IPS-20b (cell line): ENCODE measurements around the gene MAPK7.

Source experiments
- H3K27ac ChIP-seq: one replicate; pipeline ENCODE4 v1.5.1; 2013; ENCODE audit warnings: low read length
- H3K27me3 ChIP-seq: 2 replicates; pipeline ENCODE4 v1.6.1; 2013; ENCODE audit warnings: mild to moderate bottlenecking, low read length, inconsistent platforms; ENCODE audit not compliant: insufficient read depth
- H3K36me3 ChIP-seq: 2 replicates; pipeline ENCODE4 v1.6.1; 2013; ENCODE audit warnings: low read depth, mild to moderate bottlenecking, inconsistent platforms, low read length, moderate library complexity; ENCODE audit not compliant: insufficient read depth
- H3K4me1 ChIP-seq: 2 replicates; pipeline ENCODE4 v1.6.1; 2013; ENCODE audit warnings: mild to moderate bottlenecking, control low read depth, inconsistent platforms, low read length, moderate library complexity; ENCODE audit not compliant: insufficient read depth
- H3K4me3 ChIP-seq: 2 replicates; pipeline ENCODE4 v1.5.1; 2013; ENCODE audit warnings: mild to moderate bottlenecking, low read length, inconsistent platforms
- H3K9ac ChIP-seq: 2 replicates; pipeline ENCODE4 v1.6.1; 2013; ENCODE audit warnings: low read depth, mild to moderate bottlenecking, inconsistent platforms, low read length, moderate library complexity
- H3K9me3 ChIP-seq: 2 replicates; pipeline ENCODE4 v1.6.1; 2013; ENCODE audit warnings: mild to moderate bottlenecking, low read depth, low read length, inconsistent platforms; ENCODE audit not compliant: insufficient read depth

Gene MAPK7

GRCh38 chr17:19398301-19399181, 20.2 kb downstream of the MAPK7 start:
- no peak overlapping the region; the same call in 1 of the 2 replicates for H3K9ac ChIP-seq
- H3K9me3 ChIP-seq, result no peaks in the 10 kb centered on the region
- H3K4me3 ChIP-seq, result no peak overlapping the region
- no peak overlapping the region for H3K27ac ChIP-seq
- H3K4me1 ChIP-seq, result peaks cover 10% of the 10 kb centered on the region
- H3K36me3 ChIP-seq, result no peaks in the 10 kb centered on the region
- H3K27me3 ChIP-seq, result no peaks in the 10 kb centered on the region

GRCh38 chr17:19399750-19400450, 21.6 kb downstream of the MAPK7 start:
- H3K27me3 ChIP-seq, result no peaks in the 10 kb centered on the region
- no peaks in the 10 kb centered on the region for H3K36me3 ChIP-seq
- no peak overlapping the region for H3K9ac ChIP-seq
- H3K4me3 ChIP-seq, result no peak overlapping the region
- no peak overlapping the region for H3K27ac ChIP-seq
- H3K9me3 ChIP-seq, result no peaks in the 10 kb centered on the region
- peaks cover 10% of the 10 kb centered on the region for H3K4me1 ChIP-seq

- no peak overlapping the region for H3K27ac ChIP-seq
- no peak overlapping the region for H3K9ac ChIP-seq
- no peaks in the 10 kb centered on the region for H3K36me3 ChIP-seq
- H3K9me3 ChIP-seq, result no peaks in the 10 kb centered on the region
- H3K4me3 ChIP-seq, result no peak overlapping the region
- H3K27me3 ChIP-seq, result no peaks in the 10 kb centered on the region
- peaks cover 10% of the 10 kb centered on the region for H3K4me1 ChIP-seq
These were observed 23.2 kb downstream of the MAPK7 start for GRCh38 chr17:19401321-19402010.

DNA sequence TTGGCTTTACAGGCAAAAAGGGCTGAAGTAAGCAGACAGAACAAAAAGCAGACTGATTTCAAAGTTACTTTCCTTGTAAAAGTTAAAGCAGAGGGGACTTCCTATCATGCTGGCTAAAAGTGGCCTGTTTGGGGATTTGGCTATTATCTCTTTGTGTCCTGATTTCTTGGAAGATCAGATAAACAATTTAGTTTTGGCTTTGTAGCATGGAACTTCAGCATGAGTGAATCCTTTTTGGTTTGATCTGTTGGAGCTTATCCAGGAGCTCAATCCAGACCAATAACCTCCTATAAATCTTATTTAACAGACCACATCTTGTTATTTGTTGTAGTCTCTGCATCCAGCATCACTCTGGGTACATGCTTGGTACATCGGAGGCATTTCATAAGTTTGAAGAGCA, 23.9 kb downstream of the MAPK7 start:
- Histone ChIP-seq H3K4me3 (no peak overlapping the region), H3K9ac (no peak overlapping the region), H3K4me1 (peaks cover 10% of the 10 kb centered on the region), H3K36me3 (no peaks in the 10 kb centered on the region), H3K9me3 (no peaks in the 10 kb centered on the region), H3K27me3 (no peaks in the 10 kb centered on the region), H3K27ac (no peak overlapping the region)

GRCh38 chr17:19403021-19403420, 24.7 kb downstream of the MAPK7 start:
- Histone ChIP-seq H3K27ac (no peak overlapping the region), H3K9me3 (no peaks in the 10 kb centered on the region), H3K4me1 (peaks cover 6% of the 10 kb centered on the region), H3K27me3 (no peaks in the 10 kb centered on the region), H3K9ac (no peak overlapping the region), H3K4me3 (no peak overlapping the region), H3K36me3 (no peaks in the 10 kb centered on the region)

GRCh38 chr17:19404264-19404663, 26.0 kb downstream of the MAPK7 start:
- no peaks in the 10 kb centered on the region for H3K9me3 ChIP-seq
- no peak overlapping the region for H3K4me3 ChIP-seq
- no peaks in the 10 kb centered on the region for H3K4me1 ChIP-seq
- no peaks in the 10 kb centered on the region for H3K27me3 ChIP-seq
- H3K9ac ChIP-seq, result no peak overlapping the region
- no peaks in the 10 kb centered on the region for H3K36me3 ChIP-seq
- H3K27ac ChIP-seq, result no peak overlapping the region

- 0 out of 2 replicates have a peak, but pooled peaks cover under 1% of the 10 kb centered on the region for H3K27me3 ChIP-seq
- no peaks in the 10 kb centered on the region for H3K36me3 ChIP-seq
- H3K27ac ChIP-seq, result no peak overlapping the region
- H3K4me3 ChIP-seq, result no peak overlapping the region
- no peaks in the 10 kb centered on the region for H3K4me1 ChIP-seq
- H3K9ac ChIP-seq, result no peak overlapping the region
- H3K9me3 ChIP-seq, result no peaks in the 10 kb centered on the region
These were observed 26.8 kb downstream of the MAPK7 start for GRCh38 chr17:19405114-19405513.

- H3K9ac ChIP-seq, result no peak overlapping the region
- H3K27me3 ChIP-seq, result peaks cover 4% of the 10 kb centered on the region; the same call in 1 of the 2 replicates
- H3K36me3 ChIP-seq, result no peaks in the 10 kb centered on the region
- peaks cover 4% of the 10 kb centered on the region; the same call in 1 of the 2 replicates for H3K4me1 ChIP-seq
- H3K9me3 ChIP-seq, result no peaks in the 10 kb centered on the region
- H3K4me3 ChIP-seq, result no peak overlapping the region
- H3K27ac ChIP-seq, result no peak overlapping the region
These were observed 29.5 kb downstream of the MAPK7 start for GRCh38 chr17:19407601-19408345.

DNA sequence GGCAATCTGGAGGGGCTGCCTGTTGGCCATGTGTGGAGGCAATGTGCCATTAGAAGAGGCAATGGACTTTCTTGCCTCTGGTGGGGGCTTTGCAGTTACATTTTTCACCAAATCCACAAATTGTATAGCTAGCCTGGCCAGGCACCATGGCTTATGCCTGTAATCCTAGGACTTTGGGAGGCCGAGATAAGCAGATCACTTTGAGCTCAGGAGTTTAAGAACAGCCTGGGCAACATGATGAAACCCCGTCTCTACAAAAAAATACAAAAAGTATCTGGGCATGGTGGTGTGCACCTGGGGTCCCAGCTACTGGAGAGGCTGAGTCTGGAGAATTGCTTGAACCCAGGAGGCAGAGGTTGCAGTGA, 30.0 kb downstream of the MAPK7 start:
- H3K9me3 ChIP-seq, result no peaks in the 10 kb centered on the region

GRCh38 chr17:19409066-19409465, 30.8 kb downstream of the MAPK7 start:
- H3K9ac ChIP-seq, result no peak overlapping the region
- no peak overlapping the region for H3K4me3 ChIP-seq
- no peaks in the 10 kb centered on the region for H3K36me3 ChIP-seq
- H3K27ac ChIP-seq, result no peak overlapping the region
- no peaks in the 10 kb centered on the region for H3K9me3 ChIP-seq
- peaks cover 4% of the 10 kb centered on the region; the same call in 1 of the 2 replicates for H3K27me3 ChIP-seq
- peaks cover 4% of the 10 kb centered on the region; the same call in 1 of the 2 replicates for H3K4me1 ChIP-seq

More for the DNA sequence above, 30.0 kb downstream of the MAPK7 start:
- Histone ChIP-seq H3K36me3 (no peaks in the 10 kb centered on the region), H3K4me1 (peaks cover 4% of the 10 kb centered on the region; the same call in 1 of the 2 replicates), H3K9ac (no peak overlapping the region), H3K27me3 (peaks cover 4% of the 10 kb centered on the region; the same call in 1 of the 2 replicates), H3K4me3 (no peak overlapping the region), H3K27ac (no peak overlapping the region)

GRCh38 chr17:19409509-19409908, 31.2 kb downstream of the MAPK7 start:
- H3K4me1 ChIP-seq, result peaks cover 4% of the 10 kb centered on the region; the same call in 1 of the 2 replicates
- H3K27me3 ChIP-seq, result peaks cover 4% of the 10 kb centered on the region; the same call in 1 of the 2 replicates
- H3K9ac ChIP-seq, result no peak overlapping the region
- no peak overlapping the region for H3K27ac ChIP-seq
- H3K36me3 ChIP-seq, result no peaks in the 10 kb centered on the region
- H3K4me3 ChIP-seq, result no peak overlapping the region
- H3K9me3 ChIP-seq, result no peaks in the 10 kb centered on the region
